ENCODE measurements around the gene C10orf105. TPM values are rescaled to one million over a fixed set of nuclear protein-coding genes. Genes with fewer than 3 reads are reported as not detected.

Gene C10orf105
- total RNA-seq, 3 donors from 2014 or later (not counting 1 experiment from before 2014, with no cell fraction given) = 0.14 to 0.52 (median 0.40) TPM

- H3K4me3 ChIP-seq (ENCODE audit: low read length) = no peak overlapping the region
- Mint-ChIP-seq H3K27ac (peak overlapping the region; percentile 82 to 96), H3K36me3 (peaks cover 9% of the 10 kb centered on the region), H3K27me3 (ENCODE audit: low read depth in 2 of 2) (no peaks in the 10 kb centered on the region), H3K9me3 (no peaks in the 10 kb centered on the region), H3K4me1 (peaks cover 68 to 87% of the 10 kb centered on the region in 2 donors), H3K4me3 (peak overlapping the region; percentile 17)
- WGBS (ENCODE audit: insufficient coverage) = 25% methylated on average over 8 of the region's 8 CpGs
- H3K27me3 ChIP-seq (ENCODE audit: control insufficient read depth, insufficient read depth, low read length) = no peaks in the 10 kb centered on the region
- peaks cover 75% of the 10 kb centered on the region for H3K36me3 ChIP-seq (ENCODE audit: control insufficient read depth, insufficient read depth, low read length)
- peaks cover 98% of the 10 kb centered on the region for H3K4me1 ChIP-seq (ENCODE audit: control insufficient read depth, insufficient read depth, low read length)
- peak overlapping the region; percentile 45 for H3K27ac ChIP-seq (ENCODE audit: low read length)
- intact Hi-C loops (cut with micrococcal nuclease) = no loop called here
- no peak for ATAC-seq
- TF ChIP-seq, protein P1, sequence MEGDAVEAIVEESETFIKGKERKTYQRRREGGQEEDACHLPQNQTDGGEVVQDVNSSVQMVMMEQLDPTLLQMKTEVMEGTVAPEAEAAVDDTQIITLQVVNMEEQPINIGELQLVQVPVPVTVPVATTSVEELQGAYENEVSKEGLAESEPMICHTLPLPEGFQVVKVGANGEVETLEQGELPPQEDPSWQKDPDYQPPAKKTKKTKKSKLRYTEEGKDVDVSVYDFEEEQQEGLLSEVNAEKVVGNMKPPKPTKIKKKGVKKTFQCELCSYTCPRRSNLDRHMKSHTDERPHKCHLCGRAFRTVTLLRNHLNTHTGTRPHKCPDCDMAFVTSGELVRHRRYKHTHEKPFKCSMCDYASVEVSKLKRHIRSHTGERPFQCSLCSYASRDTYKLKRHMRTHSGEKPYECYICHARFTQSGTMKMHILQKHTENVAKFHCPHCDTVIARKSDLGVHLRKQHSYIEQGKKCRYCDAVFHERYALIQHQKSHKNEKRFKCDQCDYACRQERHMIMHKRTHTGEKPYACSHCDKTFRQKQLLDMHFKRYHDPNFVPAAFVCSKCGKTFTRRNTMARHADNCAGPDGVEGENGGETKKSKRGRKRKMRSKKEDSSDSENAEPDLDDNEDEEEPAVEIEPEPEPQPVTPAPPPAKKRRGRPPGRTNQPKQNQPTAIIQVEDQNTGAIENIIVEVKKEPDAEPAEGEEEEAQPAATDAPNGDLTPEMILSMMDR (IDR thresholded peaks at IDR 0.05) = no peak
- DNase-seq = no peak
- H3K9me3 ChIP-seq (ENCODE audit: control insufficient read depth, insufficient read depth, low read length) = no peaks in the 10 kb centered on the region
These were observed 33.0 kb upstream of the C10orf105 start for GRCh38 chr10:71752391-71753090.

- TF ChIP-seq, protein P1 (IDR thresholded peaks at IDR 0.05) = no peak
- H3K4me3 Mint-ChIP-seq = no peak overlapping the region
- ATAC-seq (no peak), DNase-seq (no peak)
- no peaks in the 10 kb centered on the region for H3K9me3 ChIP-seq (ENCODE audit: control insufficient read depth, insufficient read depth, low read length)
- peaks cover 66% of the 10 kb centered on the region for H3K36me3 ChIP-seq (ENCODE audit: control insufficient read depth, insufficient read depth, low read length)
- intact Hi-C loops (cut with micrococcal nuclease) = no loop called here
- peak overlapping the region; percentile 82 to 96 for H3K27ac Mint-ChIP-seq
- 87% methylated on average over 12 of the region's 14 CpGs for WGBS (ENCODE audit: insufficient coverage)
- H3K27me3 ChIP-seq (ENCODE audit: control insufficient read depth, insufficient read depth, low read length) = no peaks in the 10 kb centered on the region
- peaks cover 99% of the 10 kb centered on the region for H3K4me1 ChIP-seq (ENCODE audit: control insufficient read depth, insufficient read depth, low read length)
- peaks cover 7% of the 10 kb centered on the region for H3K36me3 Mint-ChIP-seq
- no peak overlapping the region for H3K4me3 ChIP-seq (ENCODE audit: low read length)
- H3K27ac ChIP-seq (ENCODE audit: low read length) = peak overlapping the region; percentile 45
- no peaks in the 10 kb centered on the region for H3K9me3 Mint-ChIP-seq
- peaks cover 73 to 87% of the 10 kb centered on the region in 2 donors for H3K4me1 Mint-ChIP-seq
- no peaks in the 10 kb centered on the region for H3K27me3 Mint-ChIP-seq (ENCODE audit: low read depth in 2 of 2)
These were observed 32.1 kb upstream of the C10orf105 start for GRCh38 chr10:71751515-71752224.

GRCh38 chr10:71750986-71751385 is 31.4 kb upstream of the C10orf105 start:
- no peaks in the 10 kb centered on the region for H3K9me3 Mint-ChIP-seq
- peaks cover 99% of the 10 kb centered on the region for H3K4me1 ChIP-seq (ENCODE audit: control insufficient read depth, insufficient read depth, low read length)
- no peaks in the 10 kb centered on the region for H3K27me3 Mint-ChIP-seq (ENCODE audit: low read depth in 2 of 2)
- H3K36me3 ChIP-seq (ENCODE audit: control insufficient read depth, insufficient read depth, low read length) = peaks cover 62% of the 10 kb centered on the region
- DNase-seq (no peak), ATAC-seq (no peak)
- no peak overlapping the region for H3K4me3 ChIP-seq (ENCODE audit: low read length)
- peak overlapping the region; percentile 96 for H3K27ac Mint-ChIP-seq
- no peaks in the 10 kb centered on the region for H3K9me3 ChIP-seq (ENCODE audit: control insufficient read depth, insufficient read depth, low read length)
- H3K36me3 Mint-ChIP-seq = peaks cover under 1% of the 10 kb centered on the region
- H3K4me3 Mint-ChIP-seq = peak overlapping the region; percentile 65
- H3K27me3 ChIP-seq (ENCODE audit: control insufficient read depth, insufficient read depth, low read length) = no peaks in the 10 kb centered on the region
- intact Hi-C loops (cut with micrococcal nuclease) = no loop called here
- H3K4me1 Mint-ChIP-seq = peaks cover 73 to 87% of the 10 kb centered on the region in 2 donors
- TF ChIP-seq, protein P1 (IDR thresholded peaks at IDR 0.05) = no peak
- H3K27ac ChIP-seq (ENCODE audit: low read length) = peak overlapping the region; percentile 81
- 84% methylated on average over 2 of the region's 5 CpGs for WGBS (ENCODE audit: insufficient coverage)

Data from natural killer cell (primary cell).